HG03175 (cell line): ENCODE results near the gene S1PR2.

Experiments
- ATAC-seq: cut with Tn5 transposase; IDR thresholded peaks from one replicate; pipeline ENCODE4 v1.9.1; 2021; ENCODE audit warnings: mild to moderate bottlenecking, moderate library complexity; ENCODE audit not compliant: unreplicated experiment

S1PR2 gene, protein sequence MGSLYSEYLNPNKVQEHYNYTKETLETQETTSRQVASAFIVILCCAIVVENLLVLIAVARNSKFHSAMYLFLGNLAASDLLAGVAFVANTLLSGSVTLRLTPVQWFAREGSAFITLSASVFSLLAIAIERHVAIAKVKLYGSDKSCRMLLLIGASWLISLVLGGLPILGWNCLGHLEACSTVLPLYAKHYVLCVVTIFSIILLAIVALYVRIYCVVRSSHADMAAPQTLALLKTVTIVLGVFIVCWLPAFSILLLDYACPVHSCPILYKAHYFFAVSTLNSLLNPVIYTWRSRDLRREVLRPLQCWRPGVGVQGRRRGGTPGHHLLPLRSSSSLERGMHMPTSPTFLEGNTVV

DNA sequence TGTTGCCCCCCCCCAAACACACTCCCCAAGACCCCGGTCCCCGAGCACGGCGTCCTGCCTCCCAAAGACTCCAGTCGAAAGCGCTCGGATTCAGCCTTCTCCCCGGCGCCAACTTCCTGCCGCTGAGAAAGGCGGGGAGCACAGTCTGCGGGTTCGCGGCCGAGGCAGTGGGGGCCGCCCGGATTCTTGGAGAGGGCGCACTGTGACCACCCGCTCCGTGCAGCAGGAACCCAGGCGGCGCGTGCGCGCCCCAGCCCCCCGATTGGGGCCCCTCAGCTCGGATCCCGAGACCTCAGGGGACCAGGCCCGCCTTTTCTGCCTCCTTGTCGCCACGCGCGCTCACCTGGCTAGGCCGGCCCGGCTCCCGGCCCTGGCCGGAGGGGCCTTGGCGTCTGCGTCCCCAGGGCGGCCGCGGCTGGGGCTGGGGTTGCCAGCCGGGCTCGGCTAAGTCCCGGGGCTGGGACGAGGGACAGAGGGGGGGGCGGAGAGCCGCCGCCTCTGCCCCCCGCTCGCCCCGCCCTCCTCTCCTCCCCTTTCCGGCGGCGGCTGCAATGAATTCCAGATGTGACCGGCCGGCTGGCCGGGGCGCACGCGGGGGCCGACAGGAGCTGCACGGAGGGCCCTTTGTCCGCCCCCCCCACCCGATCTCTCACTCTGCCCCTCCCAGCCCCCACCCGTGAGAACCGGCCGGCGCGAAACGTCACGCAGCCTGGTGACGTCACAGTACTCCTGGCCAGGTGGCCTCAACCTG is at the start of gene S1PR2:
TSS of gene S1PR2 (minus strand) at position 471 of the 751 bp plus-strand sequence. CDS start 6,426 bp downstream, outside the sequence.
- ATAC-seq, result peak; percentile 52

DNA sequence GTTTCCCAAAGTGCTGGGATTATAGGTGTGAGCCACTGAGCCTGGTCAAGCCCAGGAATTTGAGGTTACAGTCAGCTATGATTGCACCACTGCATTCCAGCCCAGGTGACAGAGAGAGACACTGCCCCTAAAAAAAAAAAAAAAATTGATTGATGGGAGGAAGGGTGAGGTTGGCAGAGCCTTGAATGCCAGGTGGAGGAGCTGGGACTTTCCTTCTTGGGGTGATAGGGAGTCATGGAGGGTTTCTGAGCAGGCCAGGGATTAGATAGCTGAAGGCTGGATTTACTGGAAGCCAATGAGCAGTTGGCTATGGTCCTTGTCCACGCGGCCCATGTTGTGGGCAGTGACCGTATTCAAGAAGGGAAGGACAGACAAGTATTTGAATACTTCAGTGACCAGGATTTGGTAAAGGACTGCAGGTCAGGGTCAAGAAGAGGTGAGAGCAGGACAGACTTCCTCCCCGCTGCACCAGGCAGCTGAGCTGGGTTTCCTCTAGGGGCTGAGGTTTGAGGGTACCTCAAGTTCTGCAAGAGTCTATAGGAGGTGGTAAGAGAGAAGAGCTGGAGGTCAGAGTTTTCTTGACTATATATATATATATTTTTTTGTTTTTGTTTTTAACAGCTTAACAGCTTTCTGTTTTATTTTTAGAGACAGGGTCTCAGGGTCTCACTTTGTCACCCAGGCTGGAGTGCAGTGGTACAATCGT is 48.8 kb upstream of the S1PR2 start:
- no peak for ATAC-seq

DNA sequence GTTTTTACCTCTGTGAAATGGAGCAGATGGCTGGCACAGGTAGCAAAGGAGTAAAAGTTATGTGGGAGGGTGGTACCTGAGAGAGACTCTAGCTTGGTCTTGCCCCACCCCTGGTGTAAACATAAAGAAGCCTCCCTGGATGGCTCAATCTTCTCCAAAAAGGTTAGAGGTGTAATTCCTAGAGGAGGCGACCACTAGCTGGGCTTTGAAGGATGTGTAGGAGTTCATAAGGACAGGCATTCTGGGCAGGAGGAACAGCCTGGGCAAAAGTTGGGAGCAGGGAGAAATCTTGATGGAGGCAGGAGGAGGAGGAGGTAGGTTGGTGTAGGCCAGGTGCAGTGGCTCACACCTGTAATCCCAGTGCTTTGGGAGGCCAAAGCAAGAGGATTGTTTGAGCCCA is 47.8 kb upstream of the S1PR2 start:
- ATAC-seq, result no peak

DNA sequence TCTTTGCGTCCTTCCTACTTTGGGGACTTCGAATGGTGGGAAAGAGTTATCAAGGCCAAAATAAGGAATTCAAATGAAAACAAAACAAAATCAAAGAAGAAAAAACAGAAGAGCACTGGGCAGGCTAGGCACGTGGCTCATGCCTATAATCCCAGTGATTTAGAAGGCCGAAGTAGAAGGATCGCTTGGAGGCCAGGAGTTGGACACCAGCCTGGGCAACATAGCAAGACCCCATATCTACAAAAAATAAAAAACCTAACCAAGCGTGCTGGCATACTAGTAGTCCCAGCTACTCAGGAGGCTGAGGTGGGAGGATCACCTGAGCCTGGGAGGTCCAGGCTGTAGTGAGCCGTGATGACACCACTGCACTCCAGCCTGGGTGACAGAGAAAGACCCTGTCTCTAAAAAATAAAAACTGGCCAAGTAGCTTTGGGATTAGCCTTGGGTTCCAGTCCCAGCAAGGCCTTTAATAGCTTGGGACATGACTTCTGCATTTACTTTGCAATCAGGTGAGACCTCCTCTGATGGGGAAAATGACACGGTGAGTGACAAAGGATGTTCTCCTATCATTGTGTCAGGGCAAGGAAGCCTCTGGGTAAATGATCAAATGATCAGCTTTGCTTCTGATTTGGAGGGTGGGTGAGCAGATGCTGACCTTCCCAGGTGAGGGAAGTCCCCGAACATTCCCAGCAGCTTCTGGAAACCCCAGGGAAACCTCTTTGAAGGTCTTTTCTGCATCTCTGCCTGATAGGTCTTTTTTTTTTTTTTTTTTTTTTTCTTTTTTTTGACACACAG is 46.9 kb upstream of the S1PR2 start:
- ATAC-seq, result no peak

DNA sequence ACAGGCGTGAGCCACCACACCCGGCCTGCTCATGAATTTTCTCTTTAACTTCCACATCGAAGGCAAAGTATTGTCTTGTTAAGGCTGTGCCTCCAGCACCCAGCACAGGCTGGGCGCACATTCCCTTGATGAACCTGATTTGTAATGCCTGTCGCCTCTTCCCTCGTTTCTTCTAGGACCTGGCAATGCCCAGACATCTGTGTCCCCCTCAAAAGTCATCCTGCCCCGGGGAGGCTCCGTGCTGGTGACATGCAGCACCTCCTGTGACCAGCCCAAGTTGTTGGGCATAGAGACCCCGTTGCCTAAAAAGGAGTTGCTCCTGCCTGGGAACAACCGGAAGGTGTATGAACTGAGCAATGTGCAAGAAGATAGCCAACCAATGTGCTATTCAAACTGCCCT is 43.5 kb upstream of the S1PR2 start:
- no peak for ATAC-seq

DNA sequence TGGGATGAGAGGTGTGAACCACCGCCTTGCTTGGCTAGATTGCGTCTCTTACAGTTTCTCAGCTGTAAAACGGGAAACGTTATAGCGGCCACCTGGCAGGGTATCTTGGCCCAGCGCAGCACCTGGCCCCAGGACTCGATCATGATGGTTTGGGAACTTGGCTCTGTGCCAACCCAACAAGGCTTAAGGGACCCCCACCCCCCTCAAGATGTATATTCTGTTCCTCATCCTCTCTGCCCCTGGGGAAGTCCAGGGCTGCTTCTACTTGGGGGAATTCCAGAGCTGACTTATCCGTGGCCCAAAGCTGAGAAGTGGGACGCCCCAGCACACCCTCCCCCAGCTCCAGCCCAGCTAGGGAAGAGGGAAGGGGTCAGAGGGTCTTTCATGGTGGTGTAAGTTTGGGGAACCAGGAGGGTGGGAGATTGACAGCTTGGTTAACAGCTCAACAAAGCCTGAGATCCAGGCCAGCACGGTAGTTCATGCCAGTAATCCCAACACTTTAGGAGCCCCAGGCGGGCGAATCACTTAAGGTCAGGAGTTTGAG is 40.5 kb upstream of the S1PR2 start:
- no peak for ATAC-seq

DNA sequence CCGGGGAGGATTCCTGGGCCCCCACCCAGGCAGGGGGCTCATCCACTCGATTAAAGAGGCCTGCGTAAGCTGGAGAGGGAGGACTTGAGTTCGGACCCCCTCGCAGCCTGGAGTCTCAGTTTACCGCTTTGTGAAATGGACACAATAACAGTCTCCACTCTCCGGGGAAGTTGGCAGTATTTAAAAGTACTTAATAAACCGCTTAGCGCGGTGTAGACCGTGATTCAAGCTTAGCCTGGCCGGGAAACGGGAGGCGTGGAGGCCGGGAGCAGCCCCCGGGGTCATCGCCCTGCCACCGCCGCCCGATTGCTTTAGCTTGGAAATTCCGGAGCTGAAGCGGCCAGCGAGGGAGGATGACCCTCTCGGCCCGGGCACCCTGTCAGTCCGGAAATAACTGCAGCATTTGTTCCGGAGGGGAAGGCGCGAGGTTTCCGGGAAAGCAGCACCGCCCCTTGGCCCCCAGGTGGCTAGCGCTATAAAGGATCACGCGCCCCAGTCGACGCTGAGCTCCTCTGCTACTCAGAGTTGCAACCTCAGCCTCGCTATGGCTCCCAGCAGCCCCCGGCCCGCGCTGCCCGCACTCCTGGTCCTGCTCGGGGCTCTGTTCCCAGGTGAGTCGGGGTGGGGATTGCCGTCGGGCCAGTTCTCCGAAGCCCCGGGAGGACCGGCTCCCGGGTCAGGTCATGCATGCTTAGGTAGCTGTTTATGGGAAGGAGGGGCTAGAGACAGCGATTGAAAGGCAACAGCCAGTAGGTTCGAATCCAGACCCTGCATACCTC is 39.7 kb upstream of the S1PR2 start, which contains the start of gene ICAM1:
TSS of gene ICAM1 (plus strand) at position 505 of the 779 bp plus-strand sequence. CDS start at position 545, 40 bp downstream.
- peak; percentile 43 for ATAC-seq

DNA sequence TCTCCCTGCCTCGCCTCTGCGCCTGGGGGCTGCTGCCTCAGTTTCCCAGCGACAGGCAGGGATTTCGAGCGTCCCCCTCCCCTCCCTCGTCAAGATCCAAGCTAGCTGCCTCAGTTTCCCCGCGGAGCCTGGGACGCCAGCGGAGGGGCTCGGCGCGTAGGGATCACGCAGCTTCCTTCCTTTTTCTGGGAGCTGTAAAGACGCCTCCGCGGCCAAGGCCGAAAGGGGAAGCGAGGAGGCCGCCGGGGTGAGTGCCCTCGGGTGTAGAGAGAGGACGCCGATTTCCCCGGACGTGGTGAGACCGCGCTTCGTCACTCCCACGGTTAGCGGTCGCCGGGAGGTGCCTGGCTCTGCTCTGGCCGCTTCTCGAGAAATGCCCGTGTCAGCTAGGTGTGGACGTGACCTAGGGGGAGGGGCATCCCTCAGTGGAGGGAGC is 39.1 kb upstream of the S1PR2 start:
- peak; percentile 57 for ATAC-seq

DNA sequence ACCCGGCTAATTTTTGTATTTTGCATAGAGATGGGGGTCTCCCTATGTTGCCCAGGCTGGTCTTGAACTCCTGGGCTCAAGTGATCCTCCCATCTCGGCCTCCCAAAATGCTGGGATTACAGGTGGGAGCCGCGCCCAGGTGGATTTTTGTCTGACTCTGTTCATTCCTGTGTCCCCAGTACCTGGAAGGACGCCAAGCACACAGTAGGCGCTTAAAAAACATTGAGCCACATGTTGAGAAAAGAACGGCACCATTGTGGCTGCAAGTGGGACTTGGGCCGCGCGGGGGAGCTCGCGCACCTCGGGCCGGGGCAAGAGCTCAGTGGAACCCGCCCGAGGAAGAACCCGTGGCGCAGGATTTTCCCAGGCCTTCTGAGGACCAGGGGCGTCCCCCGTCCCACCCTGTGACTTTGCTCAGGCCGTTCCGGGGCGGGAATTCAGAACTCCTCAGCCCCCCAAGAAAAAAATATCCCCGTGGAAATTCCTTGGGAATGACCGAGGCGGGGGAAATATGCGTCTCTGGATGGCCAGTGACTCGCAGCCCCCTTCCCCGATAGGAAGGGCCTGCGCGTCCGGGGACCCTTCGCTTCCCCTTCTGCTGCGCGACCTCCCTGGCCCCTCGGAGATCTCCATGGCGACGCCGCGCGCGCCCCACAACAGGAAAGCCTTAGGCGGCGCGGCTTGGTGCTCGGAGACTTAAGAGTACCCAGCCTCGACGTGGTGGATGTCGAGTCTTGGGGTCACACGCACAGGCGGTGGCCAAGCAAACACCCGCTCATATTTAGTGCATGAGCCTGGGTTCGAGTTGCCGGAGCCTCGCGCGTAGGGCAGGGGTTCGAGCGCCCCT is 38.4 kb upstream of the S1PR2 start:
- ATAC-seq, result no peak

DNA sequence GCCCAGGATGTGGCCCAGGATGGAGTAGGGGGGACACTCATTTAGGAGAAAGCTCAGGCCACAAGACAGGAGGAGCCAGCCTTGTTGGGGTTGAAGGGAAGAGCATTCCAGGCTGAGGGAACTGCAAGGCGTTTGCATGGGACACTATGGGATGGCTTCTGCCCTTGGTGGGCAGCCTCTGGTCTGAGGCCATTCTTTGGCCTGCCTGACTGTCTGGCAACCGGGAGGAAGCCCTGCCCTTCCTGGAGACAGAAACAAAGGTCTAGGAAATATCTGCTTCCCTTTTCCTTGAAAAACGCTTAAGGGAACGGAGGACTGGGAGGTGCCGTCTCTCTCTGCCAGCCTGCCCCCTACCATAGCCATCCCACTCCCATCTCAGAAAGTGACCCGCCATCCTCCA is 36.9 kb upstream of the S1PR2 start:
- no peak for ATAC-seq

DNA sequence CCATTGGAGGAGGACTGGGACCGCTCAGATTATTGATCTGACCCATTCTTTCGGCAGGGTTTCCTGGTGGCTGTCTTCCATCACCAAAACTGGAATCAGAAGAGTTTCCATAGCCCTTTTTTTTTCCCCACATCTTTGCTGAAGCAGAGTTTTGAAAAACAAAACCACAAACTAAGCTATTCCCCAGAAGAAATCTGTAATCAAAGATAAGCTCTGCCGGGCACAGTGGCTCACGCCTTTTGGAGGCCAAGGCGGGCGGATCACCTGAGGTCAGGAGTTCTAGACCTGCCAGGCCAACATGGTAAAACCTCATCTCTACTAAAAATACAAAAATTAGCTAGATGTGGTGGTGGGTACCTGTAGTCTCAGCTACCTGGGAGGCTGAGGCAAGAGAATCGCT is 35.6 kb upstream of the S1PR2 start:
- no peak for ATAC-seq

DNA sequence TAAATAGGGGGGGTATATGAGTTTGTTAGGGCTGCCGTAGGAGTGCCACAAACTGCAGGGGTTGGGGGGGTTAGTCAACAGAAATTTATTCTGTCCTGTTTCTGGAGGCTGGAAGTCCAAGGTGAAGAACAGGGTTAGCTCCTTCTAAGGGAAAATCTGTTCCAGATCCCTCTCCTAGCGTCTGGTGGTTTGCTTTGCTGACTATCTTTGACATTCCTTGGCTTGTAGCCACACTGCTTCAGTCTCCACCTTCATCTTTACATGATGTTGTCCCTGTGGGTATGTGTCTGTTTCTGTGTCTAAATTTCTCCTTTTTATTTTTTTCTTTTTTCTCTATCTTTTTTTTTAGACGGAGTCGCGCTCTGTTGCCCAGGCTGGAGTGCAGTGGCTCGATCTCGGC is 31.6 kb upstream of the S1PR2 start:
- no peak for ATAC-seq

DNA sequence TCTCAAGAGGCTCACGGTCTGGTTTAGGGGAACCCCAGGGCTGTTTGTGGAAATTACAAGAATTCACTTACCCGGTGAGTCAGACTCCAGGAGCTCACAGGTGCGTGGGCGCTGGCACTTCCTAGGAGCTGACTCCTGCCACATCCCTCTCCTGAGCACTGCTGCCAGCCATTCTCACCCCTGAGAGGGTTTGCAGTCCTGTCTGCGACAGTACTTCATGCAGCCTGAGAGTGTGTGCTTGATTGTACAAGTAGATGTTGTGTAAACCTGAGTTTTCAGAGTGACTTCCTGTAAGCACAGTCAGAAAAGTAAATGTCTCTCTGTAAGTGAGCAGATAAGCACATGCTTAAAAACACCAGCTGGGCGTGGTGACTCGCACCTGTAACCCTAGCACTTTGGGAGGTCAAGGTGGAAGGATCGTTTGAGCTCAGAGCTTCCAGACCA is 29.0 kb upstream of the S1PR2 start:
- ATAC-seq, result no peak

DNA sequence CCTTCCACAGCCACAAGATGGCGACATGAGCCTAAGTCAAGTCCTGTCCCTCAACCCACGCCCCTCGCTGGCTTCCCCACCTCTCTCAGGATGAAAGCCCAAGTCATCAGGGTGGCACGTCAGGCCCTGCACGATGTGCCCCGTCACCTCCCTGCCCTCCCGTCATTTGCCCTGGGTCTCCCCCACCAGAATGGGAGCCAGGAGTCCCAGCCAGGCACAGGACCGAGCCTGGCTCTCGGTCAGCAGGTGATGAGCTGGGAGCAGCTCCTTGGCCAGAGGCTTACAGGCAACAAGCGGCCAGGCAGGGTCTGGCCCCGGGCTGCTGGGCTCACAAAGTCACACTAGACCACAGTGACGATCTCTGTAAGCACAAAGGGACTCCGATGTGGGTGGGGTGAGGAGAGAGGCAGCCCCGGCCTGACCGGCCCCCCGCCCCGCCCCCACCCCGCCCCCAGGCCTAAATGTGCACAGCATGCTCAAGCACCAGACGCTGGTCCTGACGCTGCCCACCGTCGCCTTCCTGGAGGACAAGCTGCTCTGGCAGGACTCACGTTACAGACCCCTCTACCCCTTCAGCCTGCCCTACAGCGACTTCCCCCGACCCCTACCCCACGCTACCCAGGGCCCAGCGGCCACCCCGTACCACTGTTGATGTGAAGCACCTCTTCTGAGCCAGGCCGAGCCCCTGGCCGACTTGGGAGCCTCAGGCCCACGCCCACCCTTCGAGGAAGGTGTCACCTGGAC is 28.2 kb upstream of the S1PR2 start:
- ATAC-seq, result no peak

DNA sequence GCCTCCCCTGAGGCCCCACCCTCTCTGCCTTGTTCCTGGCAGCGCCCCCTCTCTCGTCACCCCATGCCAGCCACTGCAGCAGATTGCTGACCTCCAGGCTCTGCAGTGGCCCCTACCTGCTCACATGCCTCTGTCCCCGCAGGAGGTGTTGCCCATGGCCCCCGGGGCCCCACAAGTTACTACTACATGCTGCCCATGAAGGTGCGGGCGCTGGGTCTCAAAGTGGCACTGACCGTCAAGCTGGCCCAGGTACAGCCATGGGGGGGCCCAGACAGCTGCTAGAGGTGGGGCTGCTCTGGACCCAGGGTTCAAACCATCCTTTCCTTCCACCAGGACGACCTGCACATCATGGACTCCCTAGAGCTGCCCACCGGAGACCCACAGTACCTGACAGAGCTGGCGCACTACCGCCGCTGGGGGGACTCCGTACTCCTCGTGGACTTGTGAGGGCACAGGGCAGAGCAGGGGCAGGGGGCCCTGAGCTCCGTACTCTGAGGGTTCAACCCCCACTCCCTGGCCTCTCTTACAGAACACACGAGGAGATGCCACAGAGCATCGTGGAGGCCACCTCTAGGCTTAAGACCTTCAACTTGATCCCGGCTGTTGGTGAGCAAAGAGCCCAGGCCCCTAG is 27.1 kb upstream of the S1PR2 start:
- no peak for ATAC-seq

DNA sequence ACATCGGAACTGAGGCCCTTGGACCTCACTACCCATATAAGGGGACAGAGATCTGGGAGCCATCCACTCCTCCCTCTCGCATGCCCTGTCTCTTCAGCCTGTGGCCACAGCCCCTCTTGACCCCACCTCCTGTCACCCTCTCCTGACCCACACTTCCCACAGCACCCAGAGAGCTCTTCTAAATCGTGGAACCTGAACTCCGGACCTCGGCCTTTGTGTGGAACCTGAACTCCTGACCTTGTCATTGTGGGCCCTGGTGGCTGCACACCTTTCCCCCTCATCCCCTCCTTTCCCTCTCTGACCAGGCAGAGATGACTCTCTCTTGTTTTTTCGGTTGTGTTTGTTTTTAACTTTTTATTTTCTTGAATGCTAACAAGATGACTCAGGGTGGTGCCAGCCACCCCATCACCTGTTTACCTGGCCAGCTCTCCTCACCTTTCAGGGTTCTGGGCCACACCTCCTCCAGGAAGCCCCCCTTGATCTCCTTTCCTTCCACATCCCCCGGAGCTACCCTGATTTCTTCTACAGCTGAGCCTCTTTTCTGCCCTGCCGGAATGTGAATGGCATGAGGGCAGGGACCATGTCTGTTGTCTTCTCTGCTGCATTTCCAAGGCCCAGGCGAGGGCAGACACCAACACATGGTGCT is 26.0 kb upstream of the S1PR2 start:
- ATAC-seq, result no peak

DNA sequence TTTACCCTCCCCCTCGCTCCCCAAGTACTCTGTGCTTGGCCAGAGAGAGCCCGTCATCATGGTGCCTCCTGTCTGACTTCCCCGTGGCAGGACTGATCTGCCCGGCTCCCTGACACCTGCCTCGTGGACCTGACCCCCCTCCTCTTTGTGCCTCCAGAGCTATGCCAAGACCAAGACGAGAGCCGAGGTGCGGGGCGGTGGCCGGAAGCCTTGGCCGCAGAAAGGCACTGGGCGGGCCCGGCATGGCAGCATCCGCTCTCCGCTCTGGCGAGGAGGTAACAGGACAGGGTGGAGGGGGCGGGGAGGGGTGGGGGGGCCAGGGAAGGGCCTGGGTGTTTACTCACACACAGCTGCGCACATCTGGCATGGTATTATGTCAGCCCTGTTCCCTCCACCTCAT is 25.4 kb upstream of the S1PR2 start:
- ATAC-seq, result no peak
